ENCODE results near the gene CPVL. TPM values are rescaled to one million over a fixed set of nuclear protein-coding genes. Genes with fewer than 3 reads are reported as not detected.

Gene CPVL
- total and polyA plus RNA-seq, 2 experiments from 2014 or later = 31.9 to 37.8 TPM

- H3K79me2 ChIP-seq (replicated peaks; ENCODE audit: insufficient read depth) = no peaks in the 10 kb centered on the region
- Mint-ChIP-seq H3K9me3 (peaks cover 11% of the 10 kb centered on the region), H3K4me1 (peaks cover 20% of the 10 kb centered on the region), H3K27ac (no peak overlapping the region), H3K36me3 (ENCODE audit: low read depth) (peaks cover 14% of the 10 kb centered on the region), H3K27me3 (ENCODE audit: insufficient read depth, low read depth, poor library complexity) (peaks cover 1% of the 10 kb centered on the region), H3K4me3 (no peak overlapping the region)
- no peaks in the 10 kb centered on the region for H3K36me3 ChIP-seq (ENCODE audit: insufficient read depth)
- no peaks in the 10 kb centered on the region for H3K9me2 ChIP-seq (ENCODE audit: insufficient read depth)
- no peak overlapping the region for H2AFZ ChIP-seq
- ATAC-seq (no peak), DNase-seq (ENCODE audit: low spot score) (no peak)
- no peaks in the 10 kb centered on the region for H4K20me1 ChIP-seq (replicated peaks; ENCODE audit: insufficient read depth)
- H3K27me3 ChIP-seq (ENCODE audit: insufficient read depth) = no peaks in the 10 kb centered on the region
- H3K4me3 ChIP-seq = no peak overlapping the region
- TF ChIP-seq NANOG (IDR thresholded peaks at IDR 0.05; ENCODE audit: borderline replicate concordance) (no peak), JUNB (IDR thresholded peaks at IDR 0.05; ENCODE audit: unreplicated experiment) (no peak), EZH2phosphoT487 (IDR thresholded peaks at IDR 0.05; ENCODE audit: unreplicated experiment) (no peak), ZNF462 (CRISPR knock-in tag; IDR thresholded peaks at IDR 0.05) (no peak), ZNF331 (CRISPR knock-in tag; IDR thresholded peaks at IDR 0.05; ENCODE audit: low read depth) (no peak)
- no peak overlapping the region for H3K27ac ChIP-seq (ENCODE audit: low read depth)
- H3K4me2 ChIP-seq = no peak overlapping the region
- peaks cover 12% of the 10 kb centered on the region for H3K4me1 ChIP-seq (ENCODE audit: insufficient read depth)
- H3F3A ChIP-seq (replicated peaks; ENCODE audit: low read depth) = no peaks in the 10 kb centered on the region
These were observed 145.6 kb downstream of the CPVL start for GRCh38 chr7:29000717-29001076.

GRCh38 chr7:28999895-29000716 lies 146.2 kb downstream of the CPVL start:
- Mint-ChIP-seq H3K4me1 (peaks cover 20% of the 10 kb centered on the region), H3K27me3 (ENCODE audit: insufficient read depth, low read depth, poor library complexity) (peaks cover 1% of the 10 kb centered on the region), H3K9me3 (peaks cover 11% of the 10 kb centered on the region), H3K4me3 (no peak overlapping the region), H3K27ac (no peak overlapping the region), H3K36me3 (ENCODE audit: low read depth) (peaks cover 14% of the 10 kb centered on the region)
- no peak overlapping the region for H3K4me3 ChIP-seq
- H3K4me2 ChIP-seq = no peak overlapping the region
- no peaks in the 10 kb centered on the region for H3F3A ChIP-seq (replicated peaks; ENCODE audit: low read depth)
- no peaks in the 10 kb centered on the region for H3K9me2 ChIP-seq (ENCODE audit: insufficient read depth)
- no peak overlapping the region for H2AFZ ChIP-seq
- no peaks in the 10 kb centered on the region for H3K79me2 ChIP-seq (replicated peaks; ENCODE audit: insufficient read depth)
- H3K4me1 ChIP-seq (ENCODE audit: insufficient read depth) = peaks cover 12% of the 10 kb centered on the region
- no peaks in the 10 kb centered on the region for H3K36me3 ChIP-seq (ENCODE audit: insufficient read depth)
- no peak overlapping the region for H3K27ac ChIP-seq (ENCODE audit: low read depth)
- H4K20me1 ChIP-seq (replicated peaks; ENCODE audit: insufficient read depth) = no peaks in the 10 kb centered on the region
- ATAC-seq (no peak), DNase-seq (ENCODE audit: low spot score) (no peak)
- no peaks in the 10 kb centered on the region for H3K27me3 ChIP-seq (ENCODE audit: insufficient read depth)
- TF ChIP-seq REST (IDR thresholded peaks at IDR 0.05; ENCODE audit: unreplicated experiment) = no peak
- TF ChIP-seq ETS1 (IDR thresholded peaks at IDR 0.05) = no peak
- no peak for TF ChIP-seq JUNB (IDR thresholded peaks at IDR 0.05; ENCODE audit: unreplicated experiment)
- no peak for TF ChIP-seq ZNF114 (CRISPR knock-in tag; IDR thresholded peaks at IDR 0.05)
- no peak for TF ChIP-seq EZH2 (IDR thresholded peaks at IDR 0.05; ENCODE audit: low read depth, unreplicated experiment)
- no peak for TF ChIP-seq POLR2AphosphoS5 (IDR thresholded peaks at IDR 0.05; ENCODE audit: low read depth)
- no peak for TF ChIP-seq CREB1 (CRISPR knock-in tag; IDR thresholded peaks at IDR 0.05; ENCODE audit: low read depth)
